ENCODE data around the gene HMGCLL1. TPM values are rescaled to one million over a fixed set of nuclear protein-coding genes. Genes with fewer than 3 reads are reported as not detected.

Gene HMGCLL1
- total and polyA plus RNA-seq, 2 experiments from 2014 or later = 3.0 to 4.8 TPM

GRCh38 chr6:55499591-55499990, 79.4 kb downstream of the HMGCLL1 start:
- H3K27ac ChIP-seq = no peak overlapping the region
- no peak for TF ChIP-seq CTCF (IDR thresholded peaks at IDR 0.05; ENCODE audit: poor library complexity)
- TF ChIP-seq EZH2phosphoT487 (IDR thresholded peaks at IDR 0.05; ENCODE audit: low read depth, severe bottlenecking, unreplicated experiment) = no peak
- TF ChIP-seq EZH2 (IDR thresholded peaks at IDR 0.05; ENCODE audit: borderline replicate concordance) = no peak

GRCh38 chr6:55497694-55498093, 81.3 kb downstream of the HMGCLL1 start:
- Histone ChIP-seq H3K9me3 (ENCODE audit: low read depth) (no peaks in the 10 kb centered on the region), H3K27ac (no peak overlapping the region), H3K9me2 (replicated peaks; ENCODE audit: insufficient read depth) (no peaks in the 10 kb centered on the region), H2AFZ (no peak overlapping the region), H3K4me2 (no peak overlapping the region), H3K4me1 (ENCODE audit: insufficient read depth) (no peaks in the 10 kb centered on the region), H4K20me1 (ENCODE audit: insufficient read depth, poor library complexity, severe bottlenecking) (no peaks in the 10 kb centered on the region), H3K27me3 (no peaks in the 10 kb centered on the region), H3K36me3 (replicated peaks; ENCODE audit: insufficient read depth, low read depth) (no peaks in the 10 kb centered on the region), H3K79me2 (no peaks in the 10 kb centered on the region), H3K4me3 (no peak overlapping the region)
- DNase-seq (ENCODE audit: low spot score) = no peak
- TF ChIP-seq EZH2phosphoT487 (IDR thresholded peaks at IDR 0.05; ENCODE audit: low read depth, severe bottlenecking, unreplicated experiment) = no peak
- WGBS (ENCODE audit: low lambda C conversion rate, missing lambda C conversion rate) = 81% methylated on average over 3 of the region's 3 CpGs

More at GRCh38 chr6:55499591-55499990, 79.4 kb downstream of the HMGCLL1 start:
- no peaks in the 10 kb centered on the region for H3K9me3 ChIP-seq (ENCODE audit: low read depth)
- no peak overlapping the region for H2AFZ ChIP-seq
- no peaks in the 10 kb centered on the region for H3K79me2 ChIP-seq
- H3K27me3 ChIP-seq = no peaks in the 10 kb centered on the region
- H3K4me3 ChIP-seq = no peak overlapping the region
- H3K9me2 ChIP-seq (replicated peaks; ENCODE audit: insufficient read depth) = no peaks in the 10 kb centered on the region
- no peak for DNase-seq (ENCODE audit: low spot score)
- H3K4me2 ChIP-seq = no peak overlapping the region
- H4K20me1 ChIP-seq (ENCODE audit: insufficient read depth, poor library complexity, severe bottlenecking) = no peaks in the 10 kb centered on the region
- no peaks in the 10 kb centered on the region for H3K4me1 ChIP-seq (ENCODE audit: insufficient read depth)
- H3K36me3 ChIP-seq (replicated peaks; ENCODE audit: insufficient read depth, low read depth) = no peaks in the 10 kb centered on the region

GRCh38 chr6:55496201-55496600, 82.8 kb downstream of the HMGCLL1 start:
- Histone ChIP-seq H3K9me3 (ENCODE audit: low read depth) (no peaks in the 10 kb centered on the region), H3K4me2 (no peak overlapping the region), H3K27me3 (no peaks in the 10 kb centered on the region), H3K36me3 (replicated peaks; ENCODE audit: insufficient read depth, low read depth) (no peaks in the 10 kb centered on the region), H2AFZ (no peak overlapping the region), H4K20me1 (ENCODE audit: insufficient read depth, poor library complexity, severe bottlenecking) (no peaks in the 10 kb centered on the region), H3K4me1 (ENCODE audit: insufficient read depth) (no peaks in the 10 kb centered on the region), H3K9me2 (replicated peaks; ENCODE audit: insufficient read depth) (no peaks in the 10 kb centered on the region), H3K27ac (no peak overlapping the region), H3K79me2 (no peaks in the 10 kb centered on the region), H3K4me3 (no peak overlapping the region)
- WGBS (ENCODE audit: low lambda C conversion rate, missing lambda C conversion rate) = 89% methylated on average over 1 of the region's 1 CpG
- no peak for DNase-seq (ENCODE audit: low spot score)
- TF ChIP-seq CTCF (IDR thresholded peaks at IDR 0.05; ENCODE audit: poor library complexity) (no peak), EZH2 (IDR thresholded peaks at IDR 0.05; ENCODE audit: borderline replicate concordance) (no peak), EZH2phosphoT487 (IDR thresholded peaks at IDR 0.05; ENCODE audit: low read depth, severe bottlenecking, unreplicated experiment) (no peak)

- H3K9me3 ChIP-seq (ENCODE audit: low read depth) = no peaks in the 10 kb centered on the region
- WGBS (ENCODE audit: low lambda C conversion rate, missing lambda C conversion rate) = 66% methylated on average over 3 of the region's 3 CpGs
Measured at GRCh38 chr6:55495277-55495676, 83.7 kb downstream of the HMGCLL1 start.

More at GRCh38 chr6:55495277-55495676, 83.7 kb downstream of the HMGCLL1 start:
- H3K27ac ChIP-seq = no peak overlapping the region
- DNase-seq (ENCODE audit: low spot score) = no peak
- no peaks in the 10 kb centered on the region for H3K27me3 ChIP-seq
- TF ChIP-seq EZH2phosphoT487 (IDR thresholded peaks at IDR 0.05; ENCODE audit: low read depth, severe bottlenecking, unreplicated experiment) = no peak
- no peak for TF ChIP-seq EZH2 (IDR thresholded peaks at IDR 0.05; ENCODE audit: borderline replicate concordance)
- TF ChIP-seq CTCF (IDR thresholded peaks at IDR 0.05; ENCODE audit: poor library complexity) = no peak
- no peaks in the 10 kb centered on the region for H3K9me2 ChIP-seq (replicated peaks; ENCODE audit: insufficient read depth)
- no peaks in the 10 kb centered on the region for H4K20me1 ChIP-seq (ENCODE audit: insufficient read depth, poor library complexity, severe bottlenecking)
- H3K79me2 ChIP-seq = no peaks in the 10 kb centered on the region
- no peaks in the 10 kb centered on the region for H3K36me3 ChIP-seq (replicated peaks; ENCODE audit: insufficient read depth, low read depth)
- no peaks in the 10 kb centered on the region for H3K4me1 ChIP-seq (ENCODE audit: insufficient read depth)
- no peak overlapping the region for H3K4me2 ChIP-seq
- H3K4me3 ChIP-seq = no peak overlapping the region
- no peak overlapping the region for H2AFZ ChIP-seq
